Myocyte (in vitro differentiated cells): Measurements from ENCODE around the gene GLG1. TPM values are rescaled to one million over a fixed set of nuclear protein-coding genes. Genes with fewer than 3 reads are reported as not detected.

Experiments
- DNase-seq: peaks from one replicate; pipeline ENCODE4 v3.0.0-alpha.2; 2012; ENCODE audit warnings: low read depth
- total RNA-seq: library from RNA; depleted of rRNA; stranded (reverse); fragments of >200 nt; gene quantifications from 2 replicates; pipeline ENCODE4 v1.2.3, GENCODE V29; 2014

GLG1 gene
- total RNA-seq, 1 donor from 2014 or later: 105 TPM

- DNase-seq: no peak
These were observed 121.0 kb downstream of the GLG1 start for GRCh38 chr16:74485916-74486315.

- DNase-seq: peak; percentile 69
These were observed 126.5 kb downstream of the GLG1 start for GRCh38 chr16:74480150-74481029.

GRCh38 chr16:74477226-74477625, 129.7 kb downstream of the GLG1 start:
- DNase-seq: no peak

GRCh38 chr16:74474416-74474815, 132.5 kb downstream of the GLG1 start:
- no peak for DNase-seq

- DNase-seq: no peak
These were observed 134.4 kb downstream of the GLG1 start for GRCh38 chr16:74472540-74472939.

- no peak for DNase-seq
These were observed 134.9 kb downstream of the GLG1 start for GRCh38 chr16:74472010-74472409.

- no peak for DNase-seq
These were observed 136.9 kb downstream of the GLG1 start for GRCh38 chr16:74469946-74470478.

GRCh38 chr16:74468807-74469525, 137.9 kb downstream of the GLG1 start:
- no peak for DNase-seq

GRCh38 chr16:74466872-74467271, 140.0 kb downstream of the GLG1 start:
- no peak for DNase-seq

- DNase-seq: no peak
These were observed 140.8 kb downstream of the GLG1 start for GRCh38 chr16:74465851-74466685.

GRCh38 chr16:74465281-74465680, 141.6 kb downstream of the GLG1 start:
- no peak for DNase-seq

GRCh38 chr16:74463888-74464287, 143.0 kb downstream of the GLG1 start:
- no peak for DNase-seq

- DNase-seq: no peak
These were observed 144.6 kb downstream of the GLG1 start for GRCh38 chr16:74462361-74462760.

GRCh38 chr16:74461826-74462225, 145.1 kb downstream of the GLG1 start:
- no peak for DNase-seq

GRCh38 chr16:74460542-74460941, 146.4 kb downstream of the GLG1 start:
- DNase-seq: no peak

GRCh38 chr16:74456290-74456625, 150.7 kb downstream of the GLG1 start:
- DNase-seq: no peak

- peak; percentile 46 for DNase-seq
These were observed 151.2 kb downstream of the GLG1 start for GRCh38 chr16:74455619-74456289.

- peak; percentile 6 for DNase-seq
These were observed 151.7 kb downstream of the GLG1 start for GRCh38 chr16:74455213-74455612.

- no peak for DNase-seq
These were observed 154.8 kb downstream of the GLG1 start for GRCh38 chr16:74451951-74452758.
